Naive thymus-derived CD4-positive, alpha-beta T cell (primary cell): ENCODE results near the gene HOXA1. TPM values are rescaled to one million over a fixed set of nuclear protein-coding genes. Genes with fewer than 3 reads are reported as not detected.

Experiments
- ATAC-seq: fragments of 150-1000 bp; cut with Tn5 transposase; 2 replicates; pipeline ENCODE4 v1.10.0; 2021; ENCODE audit warnings: mild to moderate bottlenecking, moderate library complexity
- CTCF ChIA-PET: fragments of 350-600 bp; sonication (Branson Sonifier 250); formaldehyde crosslinking; loops from one replicate; lab custom pipeline; 2021; ENCODE audit warnings: antibody characterized with exemption; lab: Charles Lee
- POLR2A ChIA-PET: fragments of 350-600 bp; sonication (Branson Sonifier 250); formaldehyde crosslinking; loops from one replicate; lab custom pipeline; 2021; ENCODE audit warnings: antibody characterized with exemption, inconsistent platforms; lab: Charles Lee
- DNase-seq, 9 donors: peaks; one replicate each; pipeline versions ENCODE4 v3.0.0 to v3.0.0-alpha.2; 2020 to 2022; ENCODE audit warnings: mixed read lengths in 1 of 9
- H3K27ac ChIP-seq: one replicate; pipeline ENCODE4 v1.7.0; 2013; ENCODE audit warnings: mild to moderate bottlenecking, low read depth, low read length, moderate library complexity
- H3K27me3 ChIP-seq, 2 donors: one replicate each; pipeline ENCODE4 v1.7.0; 2013; ENCODE audit warnings: low read length in 2 of 2, mild to moderate bottlenecking in 2 of 2, moderate library complexity in 2 of 2; ENCODE audit not compliant: control insufficient read depth in 2 of 2, insufficient read depth in 2 of 2
- H3K36me3 ChIP-seq, 3 experiments: 1 replicate in 2 of 3; 2 replicates in 1 of 3; pipeline ENCODE4 v1.7.0; 2013; ENCODE audit warnings: low read length in 3 of 3, mild to moderate bottlenecking in 3 of 3, moderate library complexity in 1 of 3; ENCODE audit not compliant: insufficient read depth in 3 of 3, control insufficient read depth in 2 of 3
- H3K4me1 ChIP-seq, 2 donors: one replicate each; pipeline ENCODE4 v1.7.0; 2013; ENCODE audit warnings: low read length in 2 of 2, mild to moderate bottlenecking in 2 of 2, moderate library complexity in 1 of 2; ENCODE audit not compliant: control insufficient read depth in 2 of 2, insufficient read depth in 2 of 2
- H3K4me3 ChIP-seq: 2 replicates; pipeline ENCODE4 v1.7.0; 2013; ENCODE audit warnings: mild to moderate bottlenecking, low read length
- H3K9me3 ChIP-seq, 3 experiments: 1 replicate in 2 of 3; 2 replicates in 1 of 3; pipeline ENCODE4 v1.7.0; 2013; ENCODE audit warnings: low read length in 3 of 3; ENCODE audit not compliant: control insufficient read depth in 2 of 3
- H3K27ac Mint-ChIP-seq, 9 donors: one replicate each; pipeline ENCODE4 v1.8.0; 2020 to 2022; ENCODE audit warnings: mixed read lengths in 9 of 9, mild to moderate bottlenecking in 8 of 9, moderate library complexity in 5 of 9, inconsistent platforms in 2 of 9
- H3K27me3 Mint-ChIP-seq, 5 donors: one replicate each; pipeline ENCODE4 v1.8.0; 2021 to 2022; ENCODE audit warnings: mixed read lengths in 5 of 5, mild to moderate bottlenecking in 1 of 5
- H3K36me3 Mint-ChIP-seq, 5 donors: one replicate each; pipeline ENCODE4 v1.8.0; 2020 to 2022; ENCODE audit warnings: mixed read lengths in 5 of 5, mild to moderate bottlenecking in 3 of 5, inconsistent platforms in 1 of 5
- H3K4me1 Mint-ChIP-seq, 7 donors: one replicate each; pipeline ENCODE4 v1.8.0; 2020 to 2022; ENCODE audit warnings: mixed read lengths in 7 of 7, mild to moderate bottlenecking in 3 of 7, inconsistent platforms in 1 of 7
- H3K4me3 Mint-ChIP-seq, 10 donors: one replicate each; pipeline ENCODE4 v1.8.0; 2020 to 2022; ENCODE audit warnings: mild to moderate bottlenecking in 10 of 10, mixed read lengths in 10 of 10, moderate library complexity in 6 of 10, inconsistent platforms in 2 of 10
- H3K9me3 Mint-ChIP-seq, 11 donors: one replicate each; pipeline ENCODE4 v1.8.0; 2020 to 2022; ENCODE audit warnings: mixed read lengths in 11 of 11, mild to moderate bottlenecking in 4 of 11, inconsistent platforms in 1 of 11, moderate library complexity in 1 of 11
- intact Hi-C, 2 donors: fragments of 100-400 bp; cut with micrococcal nuclease; formaldehyde crosslinking; loops; one replicate each; pipeline ENCODE4 v1.15.1; 2023
- polyA plus RNA-seq, 2 donors: library from polyadenylated mRNA; unstranded; fragments of 300-500 nt; fragmentation: Illumina TruSeq; gene quantifications; one replicate each; pipeline ENCODE4 v1.2.3, GENCODE V29; 2021
- total RNA-seq, 6 experiments: library from RNA in 5 of 6; stranded (reverse) in 5 of 6; gene quantifications; 1 replicate in 5 of 6; 2 replicates in 1 of 6; pipeline ENCODE4 v1.2.3 and lab custom pipeline; 2021 to 2026

The HOXA1 gene
- total and polyA plus RNA-seq, 7 experiments from 2014 or later = 0.09 to 1.1 (median 0.25) TPM; not detected in 1

DNA sequence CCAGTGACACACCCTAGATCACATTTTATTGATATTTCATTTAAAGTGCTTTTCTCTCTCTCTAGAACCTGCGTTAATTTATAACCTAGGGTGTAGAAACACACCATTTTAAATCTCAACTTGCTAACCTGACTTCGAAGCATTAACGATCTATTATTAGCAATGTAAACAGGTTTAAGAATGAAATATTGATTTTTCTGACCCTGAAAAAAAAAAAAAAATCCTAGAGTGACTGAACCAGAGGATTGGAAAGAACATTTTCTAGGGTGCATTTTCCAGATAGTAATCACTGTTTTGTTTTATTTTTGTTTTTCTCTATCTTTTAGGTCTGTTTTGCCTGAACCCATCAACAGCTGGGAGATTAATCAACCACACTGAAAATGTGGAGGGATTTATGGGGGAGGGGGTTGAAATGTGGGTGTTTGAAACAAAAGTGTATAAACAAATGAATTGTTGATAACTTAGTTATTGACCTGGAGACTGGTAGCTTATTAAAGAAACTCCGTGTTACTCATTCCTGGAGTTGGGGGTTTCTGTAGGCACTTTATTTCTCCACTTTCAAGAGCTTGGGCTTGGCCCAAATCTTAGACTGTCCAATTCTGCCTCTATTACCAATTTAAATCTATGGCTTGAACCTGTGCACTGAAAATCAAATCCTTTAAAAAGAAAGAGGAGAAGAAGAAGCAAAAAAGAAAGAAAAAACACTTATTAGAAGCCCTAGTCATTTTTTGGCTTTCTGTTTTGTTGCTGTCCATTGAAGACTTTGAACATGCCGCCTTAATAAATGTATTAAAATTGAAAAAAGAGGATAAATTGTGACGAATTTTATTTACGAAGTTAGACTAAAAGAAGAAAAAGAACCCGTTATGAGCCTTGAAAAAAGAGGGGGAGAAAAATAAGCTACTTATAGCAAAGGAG lies 3.9 kb upstream of the HOXA1 start:
- CTCF ChIA-PET = interaction anchor here (0.6 kb wide), 2 partner anchors 20 to 50 kb away, joined by 3 to 4 read pairs; no protein-coding TSS in a partner anchor

DNA sequence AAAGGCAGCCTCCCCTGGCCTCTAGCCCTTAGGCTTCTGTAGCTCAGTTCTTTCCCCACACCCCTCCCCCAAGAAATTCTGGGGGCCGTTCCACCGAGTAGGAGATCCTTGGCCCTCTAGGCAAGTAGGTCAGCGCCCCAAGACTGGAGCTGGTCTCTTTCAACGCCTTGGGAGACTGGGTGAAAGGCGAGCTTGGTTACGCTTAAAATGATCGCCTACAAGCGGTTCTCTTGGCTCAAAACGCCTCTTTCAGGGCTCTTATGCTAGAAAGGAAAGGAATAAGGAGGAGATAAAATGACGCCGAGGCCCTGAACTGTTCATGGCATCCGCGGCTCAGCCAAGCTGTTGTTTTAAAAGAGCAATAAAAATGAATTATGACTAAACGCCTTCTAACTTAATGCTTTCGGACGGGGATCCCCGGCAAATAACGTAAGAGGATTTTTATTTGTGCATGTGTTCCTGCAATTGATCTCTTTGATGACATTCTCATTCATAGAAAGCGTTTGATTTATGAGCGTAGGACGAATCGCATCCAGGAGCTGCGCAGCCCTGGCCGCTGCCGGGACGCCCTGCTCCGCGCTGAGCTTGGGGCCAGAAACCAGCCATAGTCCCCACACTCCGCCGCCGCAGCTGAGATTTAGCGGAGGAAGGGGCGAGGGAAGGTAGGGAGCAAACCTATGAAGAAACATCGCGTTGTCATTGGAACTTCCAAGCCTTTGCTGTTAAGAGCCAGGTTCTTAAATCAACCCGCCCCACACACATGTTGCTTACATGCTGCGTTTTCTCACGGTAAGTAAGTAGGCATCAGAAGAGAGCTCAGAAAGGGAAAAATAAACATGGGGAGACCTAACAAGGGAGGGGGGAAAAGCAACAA lies 3.0 kb upstream of the HOXA1 start:
- ATAC-seq = no peak
- no peak overlapping the region for H3K4me3 ChIP-seq
- peaks cover 18 to 52% (median 44%) of the 10 kb centered on the region in 7 donors for H3K4me1 Mint-ChIP-seq
- no peak overlapping the region for H3K27ac ChIP-seq
- no peak overlapping the region for H3K27ac Mint-ChIP-seq
- H3K9me3 Mint-ChIP-seq = peaks cover 0 to 10% (median 0%) of the 10 kb centered on the region in 11 donors
- peak overlapping the region in 7 of 10 donors; percentile 2 to 90 (median 20) for H3K4me3 Mint-ChIP-seq
- H3K4me1 ChIP-seq = peaks cover 9 to 30% of the 10 kb centered on the region in 2 donors
- CTCF ChIA-PET = interaction anchor here (0.6 kb wide), 1 partner anchor 51 kb away, joined by 3 read pairs; no protein-coding TSS in a partner anchor
- H3K9me3 ChIP-seq = no peaks in the 10 kb centered on the region
- intact Hi-C loops = loop anchor here (2.0 to 5.0 kb wide), 6 partner anchors 33 to 722 kb away; partner anchors contain the start of genes HOXA4 (in 1 of the 2), HOXA7 (in 1 of the 2) and SKAP2 (in 1 of the 2)
- POLR2A ChIA-PET = interaction anchor here (0.6 kb wide), 1 partner anchor 248 kb away, joined by 3 read pairs; no protein-coding TSS in a partner anchor
- H3K36me3 Mint-ChIP-seq = peaks cover 8 to 30% (median 20%) of the 10 kb centered on the region in 5 donors
- peaks cover 0 to 5% (median 0%) of the 10 kb centered on the region in 3 experiments for H3K36me3 ChIP-seq
- DNase-seq = no peak
- peaks cover 82 to 93% (median 86%) of the 10 kb centered on the region in 5 donors for H3K27me3 Mint-ChIP-seq
- peaks cover 8 to 25% of the 10 kb centered on the region in 2 donors for H3K27me3 ChIP-seq

More for the DNA sequence above, 3.9 kb upstream of the HOXA1 start:
- POLR2A ChIA-PET = interaction anchor here (0.6 kb wide), 1 partner anchor 249 kb away, joined by 3 read pairs; no protein-coding TSS in a partner anchor
- Mint-ChIP-seq H3K27me3 (peaks cover 81 to 93% (median 86%) of the 10 kb centered on the region in 5 donors), H3K9me3 (peaks cover 0 to 9% (median 0%) of the 10 kb centered on the region in 11 donors), H3K4me3 (peak overlapping the region in 1 of 10 donors; percentile 17), H3K27ac (no peak overlapping the region), H3K36me3 (peaks cover 8 to 30% (median 20%) of the 10 kb centered on the region in 5 donors), H3K4me1 (peaks cover 18 to 51% (median 41%) of the 10 kb centered on the region in 7 donors)
- peaks cover 9 to 30% of the 10 kb centered on the region in 2 donors for H3K4me1 ChIP-seq
- intact Hi-C loops = loop anchor here (2.0 to 5.0 kb wide), 6 partner anchors 33 to 722 kb away; partner anchors contain the start of genes HOXA4 (in 1 of the 2), HOXA7 (in 1 of the 2) and SKAP2 (in 1 of the 2)
- no peak overlapping the region for H3K27ac ChIP-seq
- H3K27me3 ChIP-seq = peaks cover 5 to 25% of the 10 kb centered on the region in 2 donors
- no peak for ATAC-seq
- DNase-seq = no peak
- H3K9me3 ChIP-seq = no peaks in the 10 kb centered on the region
- peaks cover 0 to 5% (median 0%) of the 10 kb centered on the region in 3 experiments for H3K36me3 ChIP-seq
- H3K4me3 ChIP-seq = no peak overlapping the region

DNA sequence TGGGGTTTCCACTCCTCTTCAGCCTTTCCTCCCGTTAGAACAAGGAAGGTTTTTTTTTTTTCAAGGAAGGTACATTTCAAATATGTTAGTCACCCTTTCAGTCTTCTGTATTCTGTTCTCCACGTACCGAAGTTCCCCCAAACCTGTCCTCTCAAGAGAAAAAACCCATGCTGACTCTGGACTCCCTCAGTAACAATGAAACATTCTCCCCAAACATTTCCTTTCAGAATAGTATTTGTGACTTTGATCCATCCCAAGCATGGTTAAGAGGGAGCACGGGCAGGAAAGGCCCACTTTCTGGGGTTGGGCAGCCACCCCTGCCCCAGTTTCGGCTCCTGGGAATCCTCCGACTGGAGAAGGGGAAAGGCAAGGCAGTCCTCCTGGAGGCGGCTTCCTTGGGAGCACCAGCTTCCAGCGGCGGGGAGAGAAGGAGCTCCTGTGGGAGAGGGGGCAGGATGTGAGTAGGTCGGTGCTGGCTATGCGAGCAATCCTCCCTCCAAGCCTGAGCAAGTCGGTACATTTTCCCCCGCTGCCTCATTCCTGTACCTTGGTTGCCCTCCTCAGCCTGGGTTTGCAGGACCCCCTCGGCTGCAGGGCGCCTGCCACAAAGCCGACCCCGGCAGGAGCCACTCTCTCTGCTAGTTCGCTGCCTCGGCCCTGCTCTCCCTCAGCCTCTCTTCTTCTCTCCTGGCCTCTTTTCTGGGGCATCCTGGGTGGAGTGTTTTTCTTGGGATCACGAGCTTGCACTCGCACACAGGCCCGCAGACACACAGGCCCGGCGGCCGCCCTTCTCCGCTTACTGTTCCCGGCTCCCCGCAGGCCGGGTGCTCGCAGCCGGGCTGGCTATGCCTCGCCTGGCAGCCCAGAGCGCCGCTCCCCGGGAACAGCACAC lies 2.1 kb upstream of the HOXA1 start:
- Mint-ChIP-seq H3K27me3 (peaks cover 82 to 93% (median 86%) of the 10 kb centered on the region in 5 donors), H3K36me3 (peaks cover 8 to 30% (median 20%) of the 10 kb centered on the region in 5 donors), H3K4me3 (peak overlapping the region; percentile 79 to 94 (median 88)), H3K27ac (no peak overlapping the region), H3K4me1 (peaks cover 17 to 46% (median 38%) of the 10 kb centered on the region in 7 donors), H3K9me3 (peaks cover 0 to 10% (median 0%) of the 10 kb centered on the region in 11 donors)
- no peak overlapping the region for H3K4me3 ChIP-seq
- POLR2A ChIA-PET = no interaction called here
- intact Hi-C loops = loop anchor here (2.0 to 5.0 kb wide), 9 partner anchors 33 to 1235 kb away; partner anchors contain the start of genes HOXA4 (in 2 of the 2), SKAP2 (in 2 of the 2) and HOXA7 (in 1 of the 2)
- peaks cover 9 to 30% of the 10 kb centered on the region in 2 donors for H3K4me1 ChIP-seq
- no peaks in the 10 kb centered on the region for H3K9me3 ChIP-seq
- H3K27me3 ChIP-seq = peaks cover 8 to 17% of the 10 kb centered on the region in 2 donors
- ATAC-seq = no peak
- CTCF ChIA-PET = no interaction called here
- H3K27ac ChIP-seq = no peak overlapping the region
- peaks cover 0 to 5% (median 0%) of the 10 kb centered on the region in 3 experiments for H3K36me3 ChIP-seq
- DNase-seq = no peak

GRCh38 chr7:27096768-27097514 lies 1.1 kb upstream of the HOXA1 start:
- peak overlapping the region; percentile 76 for H3K4me3 ChIP-seq
- peaks cover 3 to 9% of the 10 kb centered on the region in 2 donors for H3K27me3 ChIP-seq
- peaks cover 0 to 10% (median 0%) of the 10 kb centered on the region in 11 donors for H3K9me3 Mint-ChIP-seq
- ATAC-seq (peak; percentile 20), DNase-seq (no peak)
- ChIA-PET POLR2A (no interaction called here), CTCF (no interaction called here)
- no peak overlapping the region for H3K27ac ChIP-seq
- peaks cover 12 to 40% (median 30%) of the 10 kb centered on the region in 7 donors for H3K4me1 Mint-ChIP-seq
- no peaks in the 10 kb centered on the region for H3K9me3 ChIP-seq
- peak overlapping the region; percentile 79 to 94 (median 88) for H3K4me3 Mint-ChIP-seq
- H3K27ac Mint-ChIP-seq = peak overlapping the region in 3 of 9 donors; percentile 2 to 33 (median 25)
- H3K36me3 ChIP-seq = peaks cover 0 to 5% (median 0%) of the 10 kb centered on the region in 3 experiments
- intact Hi-C loops = loop anchor here (2.0 to 5.0 kb wide), 8 partner anchors 34 to 1234 kb away; partner anchors contain the start of genes HOXA4 (in 2 of the 2), SKAP2 (in 2 of the 2) and HOXA7 (in 1 of the 2)
- H3K36me3 Mint-ChIP-seq = peaks cover 4 to 30% (median 20%) of the 10 kb centered on the region in 5 donors
- peaks cover 84 to 94% (median 87%) of the 10 kb centered on the region in 5 donors for H3K27me3 Mint-ChIP-seq
- H3K4me1 ChIP-seq = peaks cover 9 to 24% of the 10 kb centered on the region in 2 donors
